Psoas muscle (tissue), 8 donors: ENCODE data around the gene PDP2. TPM values are rescaled to one million over a fixed set of nuclear protein-coding genes. Genes with fewer than 3 reads are reported as not detected.

Experiments
- ATAC-seq, 4 donors: fragments of 200-7000 bp; cut with Tn5 transposase; one replicate each; pipeline ENCODE4 v1.9.1; 2020; ENCODE audit warnings: moderate library complexity in 3 of 4, mild to moderate bottlenecking in 2 of 4
- DNase-seq, 2 donors: peaks; one replicate each; pipeline ENCODE4 v3.0.0-alpha.2; 2020
- H3K27ac ChIP-seq: fragments of 200-600 bp; one replicate; pipeline ENCODE4 v1.8.0; 2022
- H3K27me3 ChIP-seq, 3 donors: fragments of 200-600 bp in 1 of 3; one replicate each; pipeline versions ENCODE4 v1.6.1 to v1.8.0; 2013 to 2022; ENCODE audit warnings: low read length in 2 of 3, mild to moderate bottlenecking in 2 of 3, moderate library complexity in 1 of 3; ENCODE audit not compliant: insufficient read depth in 3 of 3
- H3K36me3 ChIP-seq, 2 donors: fragments of 200-600 bp in 1 of 2; one replicate each; pipeline versions ENCODE4 v1.6.1 to v1.8.0; 2013 to 2022; ENCODE audit warnings: low read depth in 1 of 2, mild to moderate bottlenecking in 1 of 2, moderate library complexity in 1 of 2; ENCODE audit not compliant: insufficient read depth in 1 of 2
- H3K4me1 ChIP-seq: fragments of 200-600 bp; one replicate; pipeline ENCODE4 v1.8.0; 2022
- H3K4me3 ChIP-seq: fragments of 200-600 bp; one replicate; pipeline ENCODE4 v1.8.0; 2022; ENCODE audit warnings: mild to moderate bottlenecking
- H3K9me3 ChIP-seq: fragments of 200-600 bp; one replicate; pipeline ENCODE4 v1.8.0; 2022
- WGBS, 3 donors: extraction: QIAGEN DNeasy Blood & Tissue Kit; methylation state at CpG; one replicate each; pipeline versions ENCODE4 v1.1.6 to v1.1.7; 2013; 5-methylcytosine and 5-hydroxymethylcytosine counted together
- intact Hi-C, 2 donors: fragments of 100-400 bp; cut with DNase I; formaldehyde crosslinking; loops; one replicate each; pipeline versions ENCODE4 v1.11.0 to v1.14.2; 2022
- polyA plus RNA-seq, 3 donors: library from polyadenylated mRNA; stranded (reverse); fragments of 200-250 nt; gene quantifications; one replicate each; pipeline ENCODE4 v1.2.3, GENCODE V29; 2013
- total RNA-seq, 4 donors: library from RNA; stranded (reverse); fragmentation: NEBNext Ultra II Directional in 2 of 4; extraction: Animal tissue kit (Norgen Biotek cat#: 25700) in 2 of 4; gene quantifications; one replicate each; pipeline versions ENCODE4 v1.2.1 to v1.2.4, GENCODE V29; 2021 to 2023
- TF ChIP-seq, protein P1 (sequence below): fragments of 200-600 bp; IDR thresholded peaks from one replicate; pipeline ENCODE4 v1.8.0; 2022; ENCODE audit warnings: antibody characterized with exemption
- donor health status: healthy with polysubstance abuse.
- donor health status: DM: no; HTN: no; CAD: no; lungs with moderate emphysema.
- donor health status: Bipolar disorder and iron deficiency.
- donor health status: healthy.
- donor health status: DM: yes; HTN: yes; CAD: no.
- donor health status: DM: no; HTN: no; CAD: no.
- donor health status: DM: no; HTN: no; CAD: no.
- donor health status: DM: yes; HTN: yes; CAD: no.

The PDP2 gene
- total and polyA plus RNA-seq, 7 donors, result 1.0 to 5.2 (median 3.0) TPM

DNA sequence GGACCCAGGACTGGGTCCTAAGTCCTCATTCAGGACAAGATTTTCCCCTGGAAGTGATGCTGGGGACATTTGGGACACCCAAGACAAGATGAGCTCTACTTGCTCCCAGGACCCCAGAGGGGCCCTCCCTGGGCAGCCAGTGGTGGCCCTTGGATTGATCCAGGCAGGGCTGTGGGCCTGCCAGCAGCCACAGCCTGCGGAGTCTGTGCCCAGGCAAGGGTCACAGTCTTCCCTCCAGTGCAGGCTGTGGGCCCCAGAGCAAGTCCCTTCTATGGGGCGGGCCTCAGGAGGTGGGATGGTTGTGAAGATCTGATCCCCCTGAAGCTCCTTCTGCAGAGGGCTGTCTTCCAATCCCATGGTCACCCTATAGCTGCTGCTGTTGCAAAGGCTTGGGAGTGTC is 23.5 kb upstream of the PDP2 start:
- H3K4me1 ChIP-seq, result no peaks in the 10 kb centered on the region
- ATAC-seq, result no peak
- H3K4me3 ChIP-seq, result no peak overlapping the region
- WGBS, 3 donors, result 96 to 100% (median 100%) methylated on average over 2 of the region's 2 CpGs
- H3K27me3 ChIP-seq, result no peaks in the 10 kb centered on the region
- no peaks in the 10 kb centered on the region for H3K36me3 ChIP-seq
- H3K9me3 ChIP-seq, result no peaks in the 10 kb centered on the region
- H3K27ac ChIP-seq, result no peak overlapping the region
- intact Hi-C loops, result no loop called here
- no peak for DNase-seq
- TF ChIP-seq, protein P1, sequence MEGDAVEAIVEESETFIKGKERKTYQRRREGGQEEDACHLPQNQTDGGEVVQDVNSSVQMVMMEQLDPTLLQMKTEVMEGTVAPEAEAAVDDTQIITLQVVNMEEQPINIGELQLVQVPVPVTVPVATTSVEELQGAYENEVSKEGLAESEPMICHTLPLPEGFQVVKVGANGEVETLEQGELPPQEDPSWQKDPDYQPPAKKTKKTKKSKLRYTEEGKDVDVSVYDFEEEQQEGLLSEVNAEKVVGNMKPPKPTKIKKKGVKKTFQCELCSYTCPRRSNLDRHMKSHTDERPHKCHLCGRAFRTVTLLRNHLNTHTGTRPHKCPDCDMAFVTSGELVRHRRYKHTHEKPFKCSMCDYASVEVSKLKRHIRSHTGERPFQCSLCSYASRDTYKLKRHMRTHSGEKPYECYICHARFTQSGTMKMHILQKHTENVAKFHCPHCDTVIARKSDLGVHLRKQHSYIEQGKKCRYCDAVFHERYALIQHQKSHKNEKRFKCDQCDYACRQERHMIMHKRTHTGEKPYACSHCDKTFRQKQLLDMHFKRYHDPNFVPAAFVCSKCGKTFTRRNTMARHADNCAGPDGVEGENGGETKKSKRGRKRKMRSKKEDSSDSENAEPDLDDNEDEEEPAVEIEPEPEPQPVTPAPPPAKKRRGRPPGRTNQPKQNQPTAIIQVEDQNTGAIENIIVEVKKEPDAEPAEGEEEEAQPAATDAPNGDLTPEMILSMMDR, result no peak

DNA sequence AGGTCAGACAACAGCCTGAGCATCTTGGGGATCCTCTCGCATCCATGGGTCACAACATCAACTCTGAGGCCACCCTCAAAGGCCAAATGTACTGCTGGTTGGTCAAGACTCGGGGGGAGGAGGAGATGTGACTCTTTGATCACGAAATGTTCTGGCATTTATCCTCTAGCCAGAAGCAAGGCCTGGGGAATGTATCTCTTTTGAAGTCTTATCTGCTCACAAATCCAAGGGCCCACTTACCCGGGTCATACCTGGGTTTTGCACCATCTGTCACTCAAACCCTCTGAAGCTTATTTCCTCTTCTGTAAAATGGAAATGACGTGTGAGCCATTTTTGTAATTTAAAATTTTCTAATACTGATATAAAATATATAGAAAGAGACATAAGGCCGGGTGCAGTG is 22.9 kb upstream of the PDP2 start:
- Histone ChIP-seq H3K9me3 (no peaks in the 10 kb centered on the region), H3K27ac (no peak overlapping the region), H3K4me3 (no peak overlapping the region), H3K36me3 (no peaks in the 10 kb centered on the region), H3K4me1 (no peaks in the 10 kb centered on the region), H3K27me3 (no peaks in the 10 kb centered on the region)
- ATAC-seq, result no peak
- TF ChIP-seq, protein P1, result no peak
- intact Hi-C loops, result no loop called here
- no peak for DNase-seq
- 85% methylated on average over 6 of the region's 6 CpGs for WGBS, 3 donors

DNA sequence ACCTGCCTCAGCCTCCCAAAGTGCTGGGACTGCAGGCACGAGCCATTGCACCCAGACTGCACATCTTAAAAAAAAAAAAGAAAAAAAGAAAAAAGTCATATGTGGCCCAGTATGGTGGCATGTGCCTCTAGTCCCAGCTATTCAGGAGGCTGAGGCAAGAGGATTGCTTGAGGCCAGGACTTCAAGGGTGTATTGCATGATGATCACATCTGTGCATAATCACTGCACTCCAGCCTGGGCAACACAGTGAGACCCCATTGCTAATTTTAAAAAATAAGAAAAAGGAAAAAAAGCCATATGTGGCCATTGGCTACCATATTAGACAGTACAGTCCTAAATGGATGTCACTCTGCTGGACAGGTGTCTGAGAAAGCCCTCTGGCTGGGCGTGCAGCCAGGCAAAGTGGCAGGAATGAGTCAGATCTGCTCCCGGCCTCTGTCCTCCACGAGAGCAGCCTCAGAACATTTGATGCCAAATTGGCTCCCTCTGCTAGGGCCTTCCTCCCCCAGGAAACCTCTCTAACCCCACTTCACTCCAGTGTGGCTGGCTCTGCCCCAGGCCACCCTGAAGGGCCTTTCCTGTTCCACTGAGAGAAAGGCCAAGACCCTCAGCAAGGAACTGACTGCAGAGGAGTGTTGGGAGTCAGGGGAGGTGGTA is 21.4 kb upstream of the PDP2 start:
- Histone ChIP-seq H3K36me3 (no peaks in the 10 kb centered on the region), H3K9me3 (no peaks in the 10 kb centered on the region), H3K4me1 (no peaks in the 10 kb centered on the region), H3K4me3 (no peak overlapping the region), H3K27ac (no peak overlapping the region), H3K27me3 (no peaks in the 10 kb centered on the region)
- DNase-seq, result peak; percentile 73 to 85
- TF ChIP-seq, protein P1, result no peak
- 29 to 35% (median 33%) methylated on average over 4 of the region's 4 CpGs for WGBS, 3 donors
- peak; percentile 92 to 96 (median 93) for ATAC-seq
- intact Hi-C loops, result no loop called here

DNA sequence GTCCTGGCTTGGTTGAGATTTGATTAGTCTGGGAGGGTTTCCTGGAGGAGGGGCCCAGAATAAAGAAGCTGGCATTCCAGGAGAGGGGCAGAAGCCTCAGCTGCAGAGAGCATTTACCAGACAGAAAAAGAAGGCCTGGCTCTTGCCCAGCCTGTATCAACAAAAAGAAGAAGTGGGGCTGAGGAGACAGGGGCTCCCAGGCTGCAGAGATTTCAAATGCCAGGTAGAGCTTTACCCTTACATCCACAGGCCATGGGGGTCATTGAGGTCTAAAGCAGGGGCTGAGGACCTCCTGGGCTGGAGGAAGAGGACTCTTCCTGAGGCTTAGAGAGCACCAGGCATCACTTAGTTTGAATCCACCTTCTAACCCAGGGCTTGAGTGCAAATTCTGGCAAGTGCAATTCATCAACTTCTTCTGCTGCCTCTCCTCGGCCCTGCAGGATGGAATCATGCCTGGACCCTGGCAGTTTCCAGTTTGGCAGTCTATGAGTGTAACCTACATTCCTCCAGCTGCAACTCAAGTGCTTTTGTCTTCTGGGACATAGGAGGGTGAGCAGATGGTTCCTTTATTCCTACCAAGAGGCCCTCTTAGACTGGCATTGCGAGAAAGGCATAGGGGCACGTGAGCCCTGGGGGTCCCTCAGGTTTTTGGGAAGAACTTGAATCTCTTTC is 20.8 kb upstream of the PDP2 start:
- ATAC-seq (no peak), DNase-seq (no peak)
- Histone ChIP-seq H3K4me1 (no peaks in the 10 kb centered on the region), H3K27ac (no peak overlapping the region), H3K36me3 (no peaks in the 10 kb centered on the region), H3K4me3 (no peak overlapping the region), H3K9me3 (no peaks in the 10 kb centered on the region), H3K27me3 (no peaks in the 10 kb centered on the region)
- WGBS, 3 donors, result 67 to 72% (median 70%) methylated on average over 3 of the region's 3 CpGs
- TF ChIP-seq, protein P1, result no peak
- intact Hi-C loops, result no loop called here
